Thyroid gland (tissue), 4 donors: ENCODE data around the gene PIMREG.

Source experiments
- CTCF ChIP-seq, 6 experiments: fragments of 200-600 bp in 3 of 6; fragments of 450-650 bp in 3 of 6; sonication (generic) in 3 of 6; IDR thresholded peaks; one replicate each; pipeline ENCODE4 v1.5.1; 2016 to 2019; ENCODE audit warnings: antibody characterized with exemption in 6 of 6, mild to moderate bottlenecking in 2 of 6, inconsistent platforms in 1 of 6, moderate library complexity in 1 of 6
- POLR2A ChIP-seq, 2 donors: fragments of 450-650 bp; IDR thresholded peaks; one replicate each; pipeline ENCODE4 v1.6.1; 2017; ENCODE audit warnings: antibody characterized with exemption in 2 of 2, mild to moderate bottlenecking in 2 of 2, moderate library complexity in 1 of 2

- no peak for TF ChIP-seq POLR2A (IDR thresholded peaks at IDR 0.05)
- TF ChIP-seq CTCF (IDR thresholded peaks at IDR 0.05), result no peak
These were observed 31.2 kb downstream of the PIMREG start for GRCh38 chr17:6475411-6475810.
